Stimulated activated CD4-positive, alpha-beta T cell treated with anti-CD3 and anti-CD28 coated beads, TNF-alpha, amount 100 ng/mL, for 24 hours (primary cell): ENCODE measurements around the gene NCL.
A peak's percentile ranks its signal among the peaks of the same experiment; 100 is the strongest.
"Not testable (repeated sequence)": the region's sequence is repeated elsewhere in the genome, so short reads cannot be mapped to it uniquely, and the experiment has no call there.

Experiments used
- DNase-seq, 3 experiments: peaks; one replicate each; pipeline ENCODE4 v3.0.0-alpha.2; 2020; ENCODE audit warnings: low read depth in 3 of 3

NCL gene

GRCh38 chr2:231467613-231468530, 3.6 kb upstream of the NCL start:
- no peak for DNase-seq

GRCh38 chr2:231467016-231467545, 2.8 kb upstream of the NCL start:
- no peak for DNase-seq

- DNase-seq: peak; percentile 96 to 99 (median 99)
These were observed 574 bp upstream of the NCL start for GRCh38 chr2:231464576-231465540.

- no peak for DNase-seq
These were observed 1.4 kb downstream of the NCL start for GRCh38 chr2:231462729-231463465.

- DNase-seq: no peak
These were observed 2.7 kb downstream of the NCL start for GRCh38 chr2:231461516-231461971.

- DNase-seq: not testable (repeated sequence)
These were observed 3.4 kb downstream of the NCL start for GRCh38 chr2:231460841-231461240.

- DNase-seq: no peak
These were observed 4.0 kb downstream of the NCL start for GRCh38 chr2:231460073-231460835.

GRCh38 chr2:231458368-231458767, 5.9 kb downstream of the NCL start:
- DNase-seq: no peak

GRCh38 chr2:231457101-231457500, 7.2 kb downstream of the NCL start:
- no peak for DNase-seq

GRCh38 chr2:231456295-231457004, 7.8 kb downstream of the NCL start:
- no peak for DNase-seq

- no peak for DNase-seq
These were observed 8.4 kb downstream of the NCL start for GRCh38 chr2:231455890-231456289.

GRCh38 chr2:231455222-231455621, 9.1 kb downstream of the NCL start:
- DNase-seq: no peak

GRCh38 chr2:231454361-231454791, 9.9 kb downstream of the NCL start:
- DNase-seq: no peak

- peak in 1 of 3 experiments; percentile 16 for DNase-seq
These were observed 11.3 kb downstream of the NCL start for GRCh38 chr2:231452799-231453508.

- DNase-seq: no peak
These were observed 13.7 kb downstream of the NCL start for GRCh38 chr2:231450548-231450989.

- DNase-seq: no peak
These were observed 14.7 kb downstream of the NCL start for GRCh38 chr2:231449503-231450054.

- no peak for DNase-seq
These were observed 27.3 kb downstream of the NCL start for GRCh38 chr2:231436957-231437356.

GRCh38 chr2:231433990-231434389, 30.3 kb downstream of the NCL start:
- DNase-seq: no peak

- DNase-seq: no peak
These were observed 32.7 kb downstream of the NCL start for GRCh38 chr2:231431606-231432005.
